Adrenal gland (tissue), 5 donors: ENCODE results near the gene RAD51B.

ENCODE experiments used
- POLR2A ChIP-seq, 2 donors: fragments of 450-650 bp; IDR thresholded peaks; one replicate each; pipeline ENCODE4 v1.6.1; 2017; ENCODE audit warnings: antibody characterized with exemption in 2 of 2, mild to moderate bottlenecking in 2 of 2, moderate library complexity in 1 of 2
- TF ChIP-seq, protein P1 (sequence below), 6 experiments: fragments of 450-650 bp in 4 of 6; fragments of 200-600 bp in 2 of 6; sonication (generic) in 1 of 6; IDR thresholded peaks; 1 replicate in 5 of 6; 2 replicates in 1 of 6; pipeline versions ENCODE4 v1.5.1 to v1.8.0; 2016 to 2021; ENCODE audit warnings: antibody characterized with exemption in 6 of 6, mild to moderate bottlenecking in 2 of 6, moderate library complexity in 1 of 6
- donor health status: DM: no; HTN: no; CAD: no.

DNA sequence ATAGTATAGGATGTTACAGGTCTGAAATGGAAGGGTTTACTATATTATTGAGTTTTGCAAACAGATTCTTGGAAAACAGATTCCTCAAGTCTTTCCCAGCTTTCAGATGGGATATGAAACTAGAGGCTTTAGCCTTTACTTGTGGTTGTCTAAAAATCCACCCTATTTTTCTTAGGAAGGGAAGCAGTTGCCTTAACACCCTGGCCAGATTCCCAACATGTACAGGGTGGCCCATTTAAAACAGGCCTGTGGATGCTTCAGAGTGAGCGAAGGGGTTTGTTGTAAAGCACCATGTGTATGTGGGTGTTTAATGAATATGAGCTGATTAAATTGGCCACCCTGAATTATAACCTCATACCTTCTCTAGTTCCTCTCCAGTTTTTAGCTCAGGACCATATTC, 557.4 kb downstream of the RAD51B start:
- TF ChIP-seq POLR2A (IDR thresholded peaks at IDR 0.05): no peak
- TF ChIP-seq, protein P1, sequence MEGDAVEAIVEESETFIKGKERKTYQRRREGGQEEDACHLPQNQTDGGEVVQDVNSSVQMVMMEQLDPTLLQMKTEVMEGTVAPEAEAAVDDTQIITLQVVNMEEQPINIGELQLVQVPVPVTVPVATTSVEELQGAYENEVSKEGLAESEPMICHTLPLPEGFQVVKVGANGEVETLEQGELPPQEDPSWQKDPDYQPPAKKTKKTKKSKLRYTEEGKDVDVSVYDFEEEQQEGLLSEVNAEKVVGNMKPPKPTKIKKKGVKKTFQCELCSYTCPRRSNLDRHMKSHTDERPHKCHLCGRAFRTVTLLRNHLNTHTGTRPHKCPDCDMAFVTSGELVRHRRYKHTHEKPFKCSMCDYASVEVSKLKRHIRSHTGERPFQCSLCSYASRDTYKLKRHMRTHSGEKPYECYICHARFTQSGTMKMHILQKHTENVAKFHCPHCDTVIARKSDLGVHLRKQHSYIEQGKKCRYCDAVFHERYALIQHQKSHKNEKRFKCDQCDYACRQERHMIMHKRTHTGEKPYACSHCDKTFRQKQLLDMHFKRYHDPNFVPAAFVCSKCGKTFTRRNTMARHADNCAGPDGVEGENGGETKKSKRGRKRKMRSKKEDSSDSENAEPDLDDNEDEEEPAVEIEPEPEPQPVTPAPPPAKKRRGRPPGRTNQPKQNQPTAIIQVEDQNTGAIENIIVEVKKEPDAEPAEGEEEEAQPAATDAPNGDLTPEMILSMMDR (IDR thresholded peaks at IDR 0.05): no peak
